GM12878 (cell line): Measurements from ENCODE around the gene RYR2. TPM values are rescaled to one million over a fixed set of nuclear protein-coding genes. Genes with fewer than 3 reads are reported as not detected.

Experiments
- ATAC-seq: fragments of 200-7000 bp; cut with Tn5 transposase; 3 replicates; pipeline ENCODE4 v1.9.1; 2020; ENCODE audit warnings: mild to moderate bottlenecking, moderate library complexity
- BruUV-seq: library from RNA; stranded (reverse); fragments of 400-500 nt; replicated peaks from 2 replicates; lab custom pipeline; 2021; lab: Mats Ljungman, UMichigan
- CTCF ChIA-PET: fragments of 300-600 bp; sonication (Branson Sonifier 250); formaldehyde crosslinking; extraction: SDS; loops from one replicate; lab custom pipeline; 2021; ENCODE audit warnings: inconsistent platforms; lab: Yijun Ruan, JAX
- POLR2A ChIA-PET: fragments of 350-600 bp; formaldehyde crosslinking; extraction: SDS; loops from one replicate; lab custom pipeline; 2021; ENCODE audit warnings: inconsistent platforms; lab: Charles Lee
- RAD21 ChIA-PET: fragments of 300-600 bp; sonication (Branson Sonifier 250); formaldehyde crosslinking; loops from one replicate; lab custom pipeline; 2023; ENCODE audit warnings: antibody characterized with exemption; ENCODE audit not compliant: unreplicated experiment; lab: Charles Lee
- SMC1A ChIA-PET: fragments of 300-600 bp; sonication (Branson Sonifier 250); formaldehyde crosslinking; loops from one replicate; lab custom pipeline; 2023; ENCODE audit not compliant: unreplicated experiment, uncharacterized antibody; lab: Charles Lee
- DNase-seq: peaks from one replicate; pipeline ENCODE4 v3.0.0-alpha.2; 2011; ENCODE audit warnings: low read depth, low spot score
- FAIRE-seq: peaks from 3 replicates; lab custom pipeline; 2011; peaks lifted over from hg19 to GRCh38; lab: Jason Lieb, UNC
- H2AFZ ChIP-seq: 2 replicates; pipeline ENCODE4 v1.6.0; 2011; ENCODE audit warnings: low read depth, low read length, control low read depth; ENCODE audit not compliant: control insufficient read depth
- H3K27ac ChIP-seq: 2 replicates; pipeline ENCODE4 v1.5.1; 2011; ENCODE audit warnings: control low read depth; ENCODE audit not compliant: control insufficient read depth, insufficient read depth
- H3K27me3 ChIP-seq, 2 experiments: replicated peaks in 1 of 2; 2 replicates each; pipeline versions ENCODE4 v1.6.0 to v1.6.1; 2011; ENCODE audit warnings: low read length in 1 of 2; ENCODE audit not compliant: control insufficient read depth in 2 of 2, insufficient read depth in 2 of 2
- H3K36me3 ChIP-seq, 2 experiments: 2 replicates each; pipeline ENCODE4 v1.5.1; 2011; ENCODE audit warnings: low read length in 1 of 2; ENCODE audit not compliant: control insufficient read depth in 2 of 2, insufficient read depth in 2 of 2
- H3K4me1 ChIP-seq: 2 replicates; pipeline ENCODE4 v1.6.1; 2011; ENCODE audit warnings: mild to moderate bottlenecking, low read length, moderate library complexity, mixed read lengths; ENCODE audit not compliant: control insufficient read depth, insufficient read depth
- H3K4me2 ChIP-seq: 2 replicates; pipeline ENCODE4 v1.6.0; 2011; ENCODE audit warnings: control low read depth; ENCODE audit not compliant: control insufficient read depth, insufficient read depth
- H3K4me3 ChIP-seq: fragments of 200-600 bp; sonication (generic); 2 replicates; pipeline ENCODE4 v1.5.1; 2016
- H3K79me2 ChIP-seq: 2 replicates; pipeline ENCODE4 v1.6.0; 2011; ENCODE audit warnings: low read length; ENCODE audit not compliant: control insufficient read depth, insufficient read depth
- H3K9ac ChIP-seq: 2 replicates; pipeline ENCODE4 v1.8.0; 2011; ENCODE audit warnings: low read length, control low read depth, mixed read lengths; ENCODE audit not compliant: control insufficient read depth, insufficient read depth
- H3K9me3 ChIP-seq: replicated peaks from 3 replicates; pipeline ENCODE4 v1.5.1; 2011; ENCODE audit warnings: mild to moderate bottlenecking, low read length; ENCODE audit not compliant: control insufficient read depth, insufficient read depth
- H4K20me1 ChIP-seq: 2 replicates; pipeline ENCODE4 v1.6.0; 2011; ENCODE audit not compliant: control insufficient read depth, insufficient read depth
- BHLHE40 ChIP-seq, 2 experiments: fragments of 450-650 bp in 1 of 2; IDR thresholded peaks; 2 replicates each; pipeline ENCODE4 v1.6.1; 2011 to 2017; ENCODE audit warnings: low read depth in 2 of 2, borderline replicate concordance in 1 of 2, improper control_type of control experiment in 1 of 2, low read length in 1 of 2, mild to moderate bottlenecking in 1 of 2
- CHD2 ChIP-seq: IDR thresholded peaks from 2 replicates; pipeline ENCODE4 v1.6.1; 2011; ENCODE audit warnings: low read depth, low read length, improper control_type of control experiment, borderline replicate concordance
- CREB1 ChIP-seq: IDR thresholded peaks from 2 replicates; pipeline ENCODE4 v1.6.1; 2012; ENCODE audit warnings: low read depth, mild to moderate bottlenecking, inconsistent platforms
- DPF2 ChIP-seq: fragments of 450-650 bp; IDR thresholded peaks from 2 replicates; pipeline ENCODE4 v1.6.1; 2017; ENCODE audit warnings: mild to moderate bottlenecking
- EGR1 ChIP-seq, 2 experiments: IDR thresholded peaks; 1 replicate in 1 of 2; 2 replicates in 1 of 2; pipeline ENCODE4 v1.6.1; 2011 to 2012; ENCODE audit warnings: low read depth in 2 of 2, low read length in 2 of 2, borderline replicate concordance in 1 of 2, mild to moderate bottlenecking in 1 of 2, moderate library complexity in 1 of 2
- ETV6 ChIP-seq, 2 experiments: fragments of 450-650 bp in 1 of 2; IDR thresholded peaks in 1 of 2; conservative IDR thresholded peaks in 1 of 2; 2 replicates each; pipeline ENCODE4 v1.6.1; 2014; ENCODE audit warnings: antibody characterized with exemption in 1 of 2, borderline replicate concordance in 1 of 2, low read depth in 1 of 2, mild to moderate bottlenecking in 1 of 2, moderate library complexity in 1 of 2
- KDM1A ChIP-seq: fragments of 200-600 bp; sonication (generic); IDR thresholded peaks from 2 replicates; pipeline ENCODE4 v1.6.1; 2016; ENCODE audit warnings: borderline replicate concordance
- MEF2A ChIP-seq: IDR thresholded peaks from 2 replicates; pipeline ENCODE4 v1.6.1; 2011; ENCODE audit warnings: low read depth, mild to moderate bottlenecking, low read length, moderate library complexity; ENCODE audit not compliant: insufficient read depth
- NFIC ChIP-seq: IDR thresholded peaks from 2 replicates; pipeline ENCODE4 v1.6.1; 2012; ENCODE audit warnings: low read depth, mild to moderate bottlenecking, inconsistent platforms, low read length, moderate library complexity
- WRNIP1 ChIP-seq: IDR thresholded peaks from 2 replicates; pipeline ENCODE4 v1.6.1; 2011; ENCODE audit warnings: low read depth, low read length, improper control_type of control experiment, borderline replicate concordance
- ZBED1 ChIP-seq: IDR thresholded peaks from 2 replicates; pipeline ENCODE4 v1.6.1; 2016; ENCODE audit warnings: borderline replicate concordance
- WGBS: methylation state at CpG from one replicate; pipeline ENCODE4 v1.1.6; 2016; ENCODE audit warnings: low lambda C conversion rate; ENCODE audit not compliant: insufficient replicate concordance, insufficient coverage; ENCODE audit errors: missing lambda C conversion rate; 5-methylcytosine and 5-hydroxymethylcytosine counted together
- in situ Hi-C: fragments of 300-500 bp; cut with MboI; formaldehyde crosslinking; loops from 9 replicates; pipeline ENCODE4 v1.14.3; 2018; ENCODE audit warnings: mixed read lengths
- intact Hi-C: fragments of 100-400 bp; cut with micrococcal nuclease; formaldehyde crosslinking; loops from one replicate; pipeline ENCODE4 v1.14.2; 2022; ENCODE audit not compliant: unreplicated experiment
- polyA plus RNA-seq, 11 experiments: library from polyadenylated mRNA; depleted of rRNA in 4 of 11; unstranded in 6 of 11; stranded (reverse) in 5 of 11; fragments of >200 nt; fragmentation: Nextera tagmentation in 4 of 11; fragmentation: Illumina TruSeq in 1 of 11; extraction: Ambion mirVana in 4 of 11; extraction: Trizol in 1 of 11; gene quantifications; 1 replicate in 1 of 11; 2 replicates in 10 of 11; pipeline versions ENCODE4 v1.2.1 to v1.2.3, GENCODE V29; 2011 to 2016; ENCODE audit warnings: inconsistent platforms in 2 of 11, missing spikeins in 2 of 11, low read depth in 1 of 11
- total RNA-seq, 4 experiments: library from RNA; depleted of rRNA in 3 of 4; stranded (reverse); fragments of >200 nt in 3 of 4; fragmentation: Illumina TruSeq in 1 of 4; extraction: Trizol in 1 of 4; gene quantifications; 2 replicates each; pipeline versions ENCODE4 v1.2.1 to v1.2.3, GENCODE V29; 2013 to 2021
- TF ChIP-seq, protein P1 (sequence below): fragments of 450-650 bp; IDR thresholded peaks from 2 replicates; pipeline ENCODE4 v1.6.1; 2017; ENCODE audit warnings: mild to moderate bottlenecking

The RYR2 gene
- total and polyA plus RNA-seq, 10 of the 15 experiments (the other 5 are each of a cell fraction or from before 2014, with no cell fraction given) = 0.01 to 0.04 TPM; not detected in 8

DNA sequence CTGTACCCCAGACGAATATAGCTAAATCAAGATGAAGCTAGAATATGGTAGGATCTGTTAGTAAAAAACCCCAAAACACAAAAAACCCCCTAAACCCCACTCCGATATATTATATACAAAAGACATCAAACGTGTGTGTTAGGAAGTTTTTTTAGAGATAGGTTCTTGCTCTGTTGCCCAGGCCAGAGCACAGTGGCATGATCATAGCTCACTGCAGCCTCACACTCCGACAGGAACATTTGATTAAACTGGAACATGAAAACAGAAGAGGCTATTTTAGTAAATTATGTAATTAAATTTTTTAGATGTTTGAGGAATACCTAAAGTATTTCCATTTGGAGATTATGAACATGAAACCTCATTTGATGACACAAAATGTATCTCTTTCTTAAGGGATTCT is 8.2 kb upstream of the RYR2 start:
- Histone ChIP-seq H3K9me3 (no peaks in the 10 kb centered on the region), H4K20me1 (no peaks in the 10 kb centered on the region), H3K36me3 (no peaks in the 10 kb centered on the region), H3K4me3 (no peak overlapping the region), H3K27me3 (no peaks in the 10 kb centered on the region; a peak in 1 of 4 replicates), H2AFZ (no peak overlapping the region), H3K4me2 (no peak overlapping the region), H3K4me1 (no peaks in the 10 kb centered on the region), H3K27ac (no peak overlapping the region), H3K9ac (no peak overlapping the region), H3K79me2 (no peaks in the 10 kb centered on the region)
- in situ Hi-C loops (no loop called here), intact Hi-C loops (no loop called here)
- ATAC-seq (no peak), FAIRE-seq (no peak), DNase-seq (no peak)
- POLR2A ChIA-PET = no interaction called here
- CTCF ChIA-PET = interaction anchor here (0.6 kb wide), 1 partner anchor 15 kb away, joined by 3 read pairs; no protein-coding TSS in a partner anchor
- WGBS = 17% methylated on average over 4 of the region's 4 CpGs
- RAD21 ChIA-PET = no interaction called here
- no TSS peak for BruUV-seq
- SMC1A ChIA-PET = interaction anchor here (1.1 kb wide), 1 partner anchor 10 kb away, joined by 3 read pairs; no protein-coding TSS in a partner anchor
- TF ChIP-seq, protein P1, sequence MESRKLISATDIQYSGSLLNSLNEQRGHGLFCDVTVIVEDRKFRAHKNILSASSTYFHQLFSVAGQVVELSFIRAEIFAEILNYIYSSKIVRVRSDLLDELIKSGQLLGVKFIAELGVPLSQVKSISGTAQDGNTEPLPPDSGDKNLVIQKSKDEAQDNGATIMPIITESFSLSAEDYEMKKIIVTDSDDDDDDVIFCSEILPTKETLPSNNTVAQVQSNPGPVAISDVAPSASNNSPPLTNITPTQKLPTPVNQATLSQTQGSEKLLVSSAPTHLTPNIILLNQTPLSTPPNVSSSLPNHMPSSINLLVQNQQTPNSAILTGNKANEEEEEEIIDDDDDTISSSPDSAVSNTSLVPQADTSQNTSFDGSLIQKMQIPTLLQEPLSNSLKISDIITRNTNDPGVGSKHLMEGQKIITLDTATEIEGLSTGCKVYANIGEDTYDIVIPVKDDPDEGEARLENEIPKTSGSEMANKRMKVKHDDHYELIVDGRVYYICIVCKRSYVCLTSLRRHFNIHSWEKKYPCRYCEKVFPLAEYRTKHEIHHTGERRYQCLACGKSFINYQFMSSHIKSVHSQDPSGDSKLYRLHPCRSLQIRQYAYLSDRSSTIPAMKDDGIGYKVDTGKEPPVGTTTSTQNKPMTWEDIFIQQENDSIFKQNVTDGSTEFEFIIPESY = no peak
- TF ChIP-seq CHD2 (no peak), BHLHE40 (IDR thresholded peaks at IDR 0.05; ENCODE audit: borderline replicate concordance in 1 of 2, low read depth in 2 of 2, low read length in 1 of 2) (no peak), EGR1 (IDR thresholded peaks at IDR 0.05; ENCODE audit: borderline replicate concordance in 1 of 2, low read depth in 2 of 2, low read length in 2 of 2) (no peak), MEF2A (no peak), DPF2 (no peak), CREB1 (no peak), KDM1A (no peak), ZBED1 (no peak), ETV6 (conservative IDR thresholded peaks at IDR 0.05 in 1 of 2, IDR thresholded peaks at IDR 0.05 in 1 of 2; ENCODE audit: borderline replicate concordance in 1 of 2, low read depth in 1 of 2) (no peak), NFIC (no peak), WRNIP1 (no peak)
